NCI-H2196 treated with DMSO at 0.1 percent for 48 hours (cell line): ENCODE measurements around the gene NAALADL1.

Source experiments
- DNase-seq: peaks from one replicate; lab custom pipeline; 2025; ENCODE audit not compliant: unreplicated experiment; lab: John Stamatoyannopoulos, UW

Gene NAALADL1

GRCh38 chr11:65058419-65059054, at the start of gene NAALADL1:
NAALADL1 (minus strand) TSS chr11:65058553; CDS start chr11:65058521, 32 bp downstream.
- no peak for DNase-seq

- DNase-seq: no peak
Measured at GRCh38 chr11:65107751-65108468, 49.6 kb upstream of the NAALADL1 start.

- no peak for DNase-seq
Measured at GRCh38 chr11:65107078-65107477, 48.7 kb upstream of the NAALADL1 start.

- no peak for DNase-seq
Measured at GRCh38 chr11:65104628-65105027, 46.3 kb upstream of the NAALADL1 start.

GRCh38 chr11:65103476-65103875, 45.1 kb upstream of the NAALADL1 start:
- DNase-seq: no peak

- DNase-seq: peak; percentile 59
Measured at GRCh38 chr11:65102142-65103095, 44.1 kb upstream of the NAALADL1 start.

- DNase-seq: no peak
Measured at GRCh38 chr11:65100674-65101350, 42.5 kb upstream of the NAALADL1 start.

- no peak for DNase-seq
Measured at GRCh38 chr11:65096926-65097325, 38.6 kb upstream of the NAALADL1 start.

- DNase-seq: peak; percentile 83
Measured at GRCh38 chr11:65095974-65096806, 37.8 kb upstream of the NAALADL1 start, which contains the start of gene VPS51. VPS51 (plus strand) TSS chr11:65096214; CDS start chr11:65096251, 37 bp downstream.

- no peak for DNase-seq
Measured at GRCh38 chr11:65095427-65095826, 37.1 kb upstream of the NAALADL1 start.

- DNase-seq: no peak
Measured at GRCh38 chr11:65090628-65091027, 32.3 kb upstream of the NAALADL1 start.

- no peak for DNase-seq
Measured at GRCh38 chr11:65089621-65090020, 31.3 kb upstream of the NAALADL1 start.

GRCh38 chr11:65087827-65088226, 29.5 kb upstream of the NAALADL1 start:
- no peak for DNase-seq

- DNase-seq: no peak
Measured at GRCh38 chr11:65087216-65087615, 28.9 kb upstream of the NAALADL1 start.

- DNase-seq: no peak
Measured at GRCh38 chr11:65086809-65087208, 28.5 kb upstream of the NAALADL1 start.

- no peak for DNase-seq
Measured at GRCh38 chr11:65085446-65085845, 27.1 kb upstream of the NAALADL1 start.

- no peak for DNase-seq
Measured at GRCh38 chr11:65084598-65085375, 26.4 kb upstream of the NAALADL1 start.

- DNase-seq: peak; percentile 93
Measured at GRCh38 chr11:65083834-65084597, 25.7 kb upstream of the NAALADL1 start, which contains the start of the genes CDCA5 and ZFPL1. CDCA5 (minus strand) TSS chr11:65084040; CDS start chr11:65083978, 62 bp downstream. ZFPL1 (plus strand) TSS chr11:65084222; CDS start chr11:65084699, 477 bp downstream.
